Loucy (cell line): ENCODE results near the gene KIAA0408.

Source experiments
- H2AFZ ChIP-seq: fragments of 200-600 bp; sonication (generic); 2 replicates; pipeline ENCODE4 v1.6.0; 2016; ENCODE audit warnings: antibody characterized with exemption, mild to moderate bottlenecking, low read length, moderate library complexity
- H3F3A ChIP-seq: fragments of 200-600 bp; 2 replicates; pipeline ENCODE4 v1.6.0; 2016; ENCODE audit warnings: antibody characterized with exemption, low read depth, mild to moderate bottlenecking
- H3K27me3 ChIP-seq: fragments of 200-600 bp; sonication (generic); 2 replicates; pipeline ENCODE4 v1.6.1; 2014; ENCODE audit warnings: low read length, mild to moderate bottlenecking; ENCODE audit not compliant: insufficient read depth, poor library complexity, severe bottlenecking
- H3K36me3 ChIP-seq: fragments of 200-600 bp; sonication (generic); 2 replicates; pipeline ENCODE4 v1.6.1; 2016; ENCODE audit warnings: low read length; ENCODE audit not compliant: insufficient read depth
- H3K4me1 ChIP-seq: fragments of 200-600 bp; sonication (generic); 2 replicates; pipeline ENCODE4 v1.5.1; 2014; ENCODE audit warnings: low read length, mild to moderate bottlenecking; ENCODE audit not compliant: insufficient read depth, poor library complexity, severe bottlenecking
- H3K4me2 ChIP-seq: fragments of 200-600 bp; sonication (generic); 2 replicates; pipeline ENCODE4 v1.6.0; 2014; ENCODE audit warnings: antibody characterized with exemption, low read length, low read depth, mild to moderate bottlenecking; ENCODE audit not compliant: poor library complexity, severe bottlenecking
- H3K4me3 ChIP-seq: fragments of 200-600 bp; sonication (generic); 2 replicates; pipeline ENCODE4 v1.5.1; 2014; ENCODE audit warnings: low read length, mild to moderate bottlenecking, mixed read lengths; ENCODE audit not compliant: poor library complexity, severe bottlenecking
- H3K79me2 ChIP-seq: fragments of 200-600 bp; sonication (generic); 2 replicates; pipeline ENCODE4 v1.6.1; 2014; ENCODE audit warnings: low read length; ENCODE audit not compliant: insufficient read depth
- H3K9ac ChIP-seq: fragments of 200-600 bp; sonication (generic); 2 replicates; pipeline ENCODE4 v1.6.0; 2014; ENCODE audit warnings: mild to moderate bottlenecking, low read depth, low read length, moderate library complexity; ENCODE audit not compliant: poor library complexity, severe bottlenecking
- H3K9me2 ChIP-seq: fragments of 200-600 bp; sonication (generic); replicated peaks from 2 replicates; pipeline ENCODE4 v1.6.1; 2016; ENCODE audit warnings: low read depth, low read length, mixed read lengths
- H3K9me3 ChIP-seq: fragments of 200-600 bp; sonication (generic); 2 replicates; pipeline ENCODE4 v1.6.1; 2014; ENCODE audit warnings: mild to moderate bottlenecking, antibody characterized with exemption, low read length, low read depth; ENCODE audit not compliant: insufficient read depth
- H4K20me1 ChIP-seq: fragments of 200-600 bp; sonication (generic); 2 replicates; pipeline ENCODE4 v1.6.0; 2014; ENCODE audit warnings: antibody characterized with exemption, low read length, mild to moderate bottlenecking; ENCODE audit not compliant: insufficient read depth, poor library complexity, severe bottlenecking
- CTCF ChIP-seq: fragments of 200-600 bp; sonication (generic); conservative IDR thresholded peaks from 2 replicates; pipeline ENCODE4 v1.5.1; 2014; ENCODE audit warnings: mild to moderate bottlenecking, antibody characterized with exemption, low read length
- EZH2phosphoT487 ChIP-seq: fragments of 200-600 bp; IDR thresholded peaks from 2 replicates; pipeline ENCODE4 v1.6.1; 2018; ENCODE audit warnings: antibody characterized with exemption, mild to moderate bottlenecking, moderate library complexity, borderline replicate concordance

Gene KIAA0408

GRCh38 chr6:127489248-127489647 lies 30.1 kb upstream of the KIAA0408 start:
- H3K4me1 ChIP-seq = peaks cover 26% of the 10 kb centered on the region
- H3K4me2 ChIP-seq = no peak overlapping the region
- H4K20me1 ChIP-seq = no peaks in the 10 kb centered on the region
- peaks cover 11% of the 10 kb centered on the region for H3K36me3 ChIP-seq
- H3K9ac ChIP-seq = no peak overlapping the region
- H3K4me3 ChIP-seq = no peak overlapping the region
- H2AFZ ChIP-seq = no peak overlapping the region
- H3K9me3 ChIP-seq = 0 out of 2 replicates have a peak, but pooled peaks cover 5% of the 10 kb centered on the region
- TF ChIP-seq CTCF (no peak), EZH2phosphoT487 (no peak)
- no peaks in the 10 kb centered on the region for H3K9me2 ChIP-seq
- no peaks in the 10 kb centered on the region for H3K27me3 ChIP-seq
- no peaks in the 10 kb centered on the region for H3F3A ChIP-seq
- no peaks in the 10 kb centered on the region for H3K79me2 ChIP-seq

- peaks cover 27% of the 10 kb centered on the region for H3K4me1 ChIP-seq
- no peaks in the 10 kb centered on the region for H4K20me1 ChIP-seq
- H3K79me2 ChIP-seq = no peaks in the 10 kb centered on the region
- H3K36me3 ChIP-seq = peaks cover 17% of the 10 kb centered on the region
- no peaks in the 10 kb centered on the region for H3K27me3 ChIP-seq
- no peak overlapping the region for H2AFZ ChIP-seq
- no peak overlapping the region for H3K4me3 ChIP-seq
- TF ChIP-seq CTCF (no peak), EZH2phosphoT487 (no peak)
- no peak overlapping the region for H3K4me2 ChIP-seq
- H3K9me3 ChIP-seq = 0 out of 2 replicates have a peak, but pooled peaks cover 5% of the 10 kb centered on the region
- no peaks in the 10 kb centered on the region for H3F3A ChIP-seq
- no peaks in the 10 kb centered on the region for H3K9me2 ChIP-seq
- no peak overlapping the region for H3K9ac ChIP-seq
Observed at GRCh38 chr6:127486934-127487333, 27.7 kb upstream of the KIAA0408 start.

- Histone ChIP-seq H3K79me2 (no peaks in the 10 kb centered on the region), H3F3A (no peaks in the 10 kb centered on the region), H3K36me3 (peaks cover 13% of the 10 kb centered on the region; the same call in 1 of the 2 replicates), H3K4me1 (peaks cover 22% of the 10 kb centered on the region), H3K27me3 (no peaks in the 10 kb centered on the region), H2AFZ (peak overlapping the region; percentile 72), H3K9me2 (no peaks in the 10 kb centered on the region), H4K20me1 (no peaks in the 10 kb centered on the region), H3K9me3 (no peaks in the 10 kb centered on the region), H3K4me3 (peak overlapping the region; percentile 68), H3K9ac (peak overlapping the region; percentile 66), H3K4me2 (peak overlapping the region; percentile 87)
- TF ChIP-seq CTCF = no peak
- no peak for TF ChIP-seq EZH2phosphoT487
Observed at GRCh38 chr6:127484212-127484863, 25.1 kb upstream of the KIAA0408 start.
